ENCODE results near the gene THSD7A.

DNA sequence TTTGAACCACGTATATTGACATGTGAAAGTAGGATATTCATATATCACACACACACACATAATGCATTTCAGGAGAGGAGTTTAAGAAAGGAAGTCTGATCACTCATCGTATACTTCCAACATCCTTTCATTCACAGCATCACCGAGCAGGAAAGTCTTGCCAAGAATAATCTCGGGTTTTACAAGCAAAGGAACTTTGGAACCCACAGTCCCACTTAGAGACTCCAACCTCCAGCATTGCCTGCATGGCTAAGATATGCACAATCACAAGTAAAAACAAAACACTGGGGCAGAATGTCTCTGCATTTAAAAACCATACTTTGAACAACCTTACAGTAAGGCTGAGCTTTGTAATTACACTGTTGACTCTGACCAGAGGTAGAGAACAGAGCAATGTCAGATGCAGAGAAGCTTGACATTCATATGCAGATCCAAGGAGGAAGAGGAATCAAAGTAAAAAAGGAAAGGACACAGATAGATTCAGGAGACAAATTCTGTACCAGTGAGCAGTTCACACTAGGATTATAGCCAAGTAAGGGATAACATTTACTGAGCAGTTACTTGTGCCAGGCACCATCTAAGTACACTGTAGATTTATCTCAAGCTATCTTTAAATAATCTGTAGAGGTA, 14.8 kb downstream of the THSD7A start:
- no peak for TF ChIP-seq EZH2 (IDR thresholded peaks at IDR 0.05; ENCODE audit: borderline replicate concordance, low read depth, low read length, poor library complexity, severe bottlenecking)
- TF ChIP-seq, protein P1, sequence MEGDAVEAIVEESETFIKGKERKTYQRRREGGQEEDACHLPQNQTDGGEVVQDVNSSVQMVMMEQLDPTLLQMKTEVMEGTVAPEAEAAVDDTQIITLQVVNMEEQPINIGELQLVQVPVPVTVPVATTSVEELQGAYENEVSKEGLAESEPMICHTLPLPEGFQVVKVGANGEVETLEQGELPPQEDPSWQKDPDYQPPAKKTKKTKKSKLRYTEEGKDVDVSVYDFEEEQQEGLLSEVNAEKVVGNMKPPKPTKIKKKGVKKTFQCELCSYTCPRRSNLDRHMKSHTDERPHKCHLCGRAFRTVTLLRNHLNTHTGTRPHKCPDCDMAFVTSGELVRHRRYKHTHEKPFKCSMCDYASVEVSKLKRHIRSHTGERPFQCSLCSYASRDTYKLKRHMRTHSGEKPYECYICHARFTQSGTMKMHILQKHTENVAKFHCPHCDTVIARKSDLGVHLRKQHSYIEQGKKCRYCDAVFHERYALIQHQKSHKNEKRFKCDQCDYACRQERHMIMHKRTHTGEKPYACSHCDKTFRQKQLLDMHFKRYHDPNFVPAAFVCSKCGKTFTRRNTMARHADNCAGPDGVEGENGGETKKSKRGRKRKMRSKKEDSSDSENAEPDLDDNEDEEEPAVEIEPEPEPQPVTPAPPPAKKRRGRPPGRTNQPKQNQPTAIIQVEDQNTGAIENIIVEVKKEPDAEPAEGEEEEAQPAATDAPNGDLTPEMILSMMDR (conservative IDR thresholded peaks at IDR 0.05; ENCODE audit: low read depth, low read length): no peak
